HCT116 (cell line): Measurements from ENCODE around the gene MAP4K2. TPM values are rescaled to one million over a fixed set of nuclear protein-coding genes. Genes with fewer than 3 reads are reported as not detected.

Source experiments
- ATAC-seq: fragments of 200-7000 bp; cut with Tn5 transposase; 2 replicates; pipeline ENCODE4 v1.9.1; 2020; ENCODE audit warnings: mild to moderate bottlenecking, moderate library complexity
- BruUV-seq: library from RNA; stranded (reverse); fragments of 400-500 nt; replicated peaks from 2 replicates; lab custom pipeline; 2021; lab: Mats Ljungman, UMichigan
- CTCF ChIA-PET: fragments of 300-600 bp; sonication (Branson Sonifier 250); formaldehyde crosslinking; loops from one replicate; lab custom pipeline; 2021; ENCODE audit warnings: antibody characterized with exemption; lab: Charles Lee
- POLR2A ChIA-PET: fragments of 300-600, 350-600 bp; sonication (Branson Sonifier 250); formaldehyde crosslinking; loops from one replicate; lab custom pipeline; 2021; ENCODE audit warnings: antibody characterized with exemption; lab: Charles Lee
- RAD21 ChIA-PET, 2 experiments: fragments of 300-600 bp; sonication (Branson Sonifier 250); formaldehyde crosslinking; loops; one replicate each; lab custom pipeline; 2023; ENCODE audit warnings: low total read pairs in 2 of 2; ENCODE audit not compliant: uncharacterized antibody in 2 of 2, unreplicated experiment in 2 of 2, low non-redundant PET in 1 of 2; lab: Charles Lee
- DNase-seq: peaks from one replicate; pipeline ENCODE4 v3.0.0-alpha.2; 2010; ENCODE audit warnings: low read depth, low spot score
- H2AFZ ChIP-seq: fragments of 200-600 bp; shearing (Covaris generic), sonication (generic); 2 replicates; pipeline ENCODE4 v1.6.1; 2017; ENCODE audit warnings: low read depth, mixed run types, mixed read lengths, antibody characterized with exemption, low read length; ENCODE audit not compliant: poor library complexity, severe bottlenecking
- H3K27ac ChIP-seq: 2 replicates; pipeline ENCODE4 v1.5.1; 2012; ENCODE audit warnings: low read depth, low read length
- H3K27me3 ChIP-seq: fragments of 200-600 bp; sonication (generic); 2 replicates; pipeline ENCODE4 v1.6.1; 2016; ENCODE audit warnings: mixed run types, low read length, mixed read lengths; ENCODE audit not compliant: insufficient read depth
- H3K36me3 ChIP-seq, 2 experiments: fragments of 200-500 bp in 1 of 2; fragments of 200-600 bp in 1 of 2; sonication (Bioruptor generic) in 1 of 2; sonication (generic) in 1 of 2; 2 replicates each; pipeline versions ENCODE4 v1.5.1 to v1.6.1; 2014 to 2016; ENCODE audit warnings: low read length in 2 of 2, inconsistent platforms in 1 of 2, mixed read lengths in 1 of 2, mixed run types in 1 of 2; ENCODE audit not compliant: insufficient read depth in 2 of 2, control insufficient read depth in 1 of 2
- H3K4me1 ChIP-seq, 2 experiments: fragments of 200-600 bp in 1 of 2; sonication (generic) in 1 of 2; 2 replicates each; pipeline versions ENCODE4 v1.5.1 to v1.6.1; 2012 to 2017; ENCODE audit warnings: low read length in 2 of 2, inconsistent platforms in 1 of 2, mild to moderate bottlenecking in 1 of 2, mixed read lengths in 1 of 2, mixed run types in 1 of 2, moderate library complexity in 1 of 2; ENCODE audit not compliant: insufficient read depth in 2 of 2, control insufficient read depth in 1 of 2
- H3K4me2 ChIP-seq: fragments of 200-600 bp; sonication (generic); 2 replicates; pipeline ENCODE4 v1.6.1; 2017; ENCODE audit warnings: mixed run types, low read length, mixed read lengths
- H3K4me3 ChIP-seq, 2 experiments: fragments of 200-600 bp in 1 of 2; sonication (generic) in 1 of 2; replicated peaks in 1 of 2; 2 replicates each; pipeline ENCODE4 v1.5.1; 2011 to 2016; ENCODE audit warnings: low read length in 2 of 2, control low read depth in 1 of 2, low read depth in 1 of 2, mild to moderate bottlenecking in 1 of 2, mixed read lengths in 1 of 2, mixed run types in 1 of 2
- H3K79me2 ChIP-seq: fragments of 200-600 bp; sonication (generic); 2 replicates; pipeline ENCODE4 v1.6.1; 2017; ENCODE audit warnings: mild to moderate bottlenecking, mixed run types, low read length, moderate library complexity, mixed read lengths; ENCODE audit not compliant: insufficient read depth
- H3K9ac ChIP-seq: fragments of 200-600 bp; sonication (generic); 2 replicates; pipeline ENCODE4 v1.6.1; 2016; ENCODE audit warnings: low read length, mixed read lengths
- H3K9me2 ChIP-seq: fragments of 200-600 bp; sonication (generic), shearing (Covaris generic); 2 replicates; pipeline ENCODE4 v1.6.1; 2017; ENCODE audit warnings: mixed run types, mild to moderate bottlenecking, moderate library complexity; ENCODE audit not compliant: insufficient read depth
- H3K9me3 ChIP-seq, 2 experiments: fragments of 200-500 bp in 1 of 2; fragments of 200-600 bp in 1 of 2; sonication (Bioruptor generic) in 1 of 2; sonication (generic) in 1 of 2; 2 replicates each; pipeline ENCODE4 v1.6.1; 2014 to 2017; ENCODE audit warnings: low read length in 2 of 2, mixed read lengths in 2 of 2, inconsistent platforms in 1 of 2, low read depth in 1 of 2, mild to moderate bottlenecking in 1 of 2, mixed run types in 1 of 2, moderate library complexity in 1 of 2; ENCODE audit not compliant: control insufficient read depth in 1 of 2, insufficient read depth in 1 of 2
- H4K20me1 ChIP-seq: fragments of 200-600 bp; sonication (generic), shearing (Covaris generic); 2 replicates; pipeline ENCODE4 v1.6.1; 2017; ENCODE audit warnings: mixed run types, mild to moderate bottlenecking, moderate library complexity; ENCODE audit not compliant: insufficient read depth
- EZH2phosphoT487 ChIP-seq: fragments of 200-600 bp; IDR thresholded peaks from 2 replicates; pipeline ENCODE4 v1.6.1; 2018; ENCODE audit warnings: antibody characterized with exemption, borderline replicate concordance
- MAX ChIP-seq: IDR thresholded peaks from 2 replicates; pipeline ENCODE4 v1.6.1; 2012
- RAD21 ChIP-seq: IDR thresholded peaks from 2 replicates; pipeline ENCODE4 v1.6.1; 2012; ENCODE audit warnings: low read depth, mild to moderate bottlenecking
- SP1 ChIP-seq: IDR thresholded peaks from 2 replicates; pipeline ENCODE4 v1.6.1; 2012; ENCODE audit warnings: low read depth
- intact Hi-C: fragments of 100-400 bp; cut with micrococcal nuclease; formaldehyde crosslinking; loops from 2 replicates; pipeline ENCODE4 v1.10.0; 2022
- total RNA-seq: library from RNA; stranded (reverse); gene quantifications from one replicate; pipeline ENCODE4 v1.2.1, GENCODE V29; 2021; ENCODE audit not compliant: unreplicated experiment

MAP4K2 gene
- total RNA-seq, 1 experiment from 2014 or later, result 44.2 TPM

DNA sequence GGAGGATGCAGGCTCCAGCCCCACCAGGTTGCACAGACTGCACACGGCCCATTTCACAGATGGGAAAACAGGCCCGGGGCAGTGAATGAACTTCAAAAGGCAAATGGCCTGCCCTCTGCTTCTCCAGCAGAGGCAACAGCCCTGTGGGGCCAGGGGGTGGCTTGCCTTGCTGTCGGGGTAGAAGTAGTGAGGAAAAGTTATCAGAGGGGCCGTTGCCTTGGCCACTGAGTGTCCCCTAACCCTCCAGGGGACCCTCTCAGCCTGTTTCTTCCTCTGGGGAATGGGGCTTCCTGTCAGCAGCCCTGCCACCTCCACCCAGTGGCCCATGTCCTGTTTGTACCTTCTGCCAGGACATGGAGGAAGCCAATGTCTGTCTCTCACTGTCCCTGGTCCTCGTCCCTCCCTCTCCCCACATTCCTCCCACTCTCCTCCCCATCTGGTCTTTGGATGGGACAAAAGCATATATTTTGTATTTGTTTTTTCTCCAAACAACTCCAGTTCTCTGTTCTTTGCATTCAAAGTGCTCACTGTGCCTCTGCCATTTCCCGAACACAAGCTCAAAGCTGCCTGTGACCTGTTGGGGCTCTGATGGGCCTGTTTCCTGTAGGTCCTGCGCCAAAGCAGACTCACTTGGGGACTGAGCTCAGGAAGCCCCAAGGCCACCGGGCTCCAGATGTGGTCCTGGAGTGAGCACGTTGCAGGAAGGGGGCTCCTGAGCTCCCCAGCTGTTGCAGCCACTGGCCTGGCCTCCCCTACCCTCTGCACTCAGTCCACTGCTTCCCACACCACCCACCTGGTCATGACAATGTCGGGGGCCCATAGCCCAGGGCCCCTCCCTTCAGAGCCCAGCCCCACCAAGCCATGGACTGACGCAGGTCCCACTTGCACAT is 9.5 kb downstream of the MAP4K2 start:
- no peaks in the 10 kb centered on the region for H3K9me2 ChIP-seq
- no peak overlapping the region for H3K4me3 ChIP-seq
- POLR2A ChIA-PET, result no interaction called here
- CTCF ChIA-PET, result no interaction called here
- H3K27ac ChIP-seq, result no peak overlapping the region
- peaks cover 6 to 8% of the 10 kb centered on the region in 2 experiments; a peak in 3 of 4 replicates for H3K4me1 ChIP-seq
- H3K4me2 ChIP-seq, result no peak overlapping the region
- no peaks in the 10 kb centered on the region; a peak in 1 of 4 replicates for H3K36me3 ChIP-seq
- RAD21 ChIA-PET, result no interaction called here
- intact Hi-C loops, result no loop called here
- H2AFZ ChIP-seq, result no peak overlapping the region
- DNase-seq, result no peak
- no peak overlapping the region for H3K9ac ChIP-seq
- no peak for TF ChIP-seq SP1
- H3K9me3 ChIP-seq, result no peaks in the 10 kb centered on the region
- H3K27me3 ChIP-seq, result no peaks in the 10 kb centered on the region
- ATAC-seq, result no peak
- BruUV-seq, result no TSS peak
- H3K79me2 ChIP-seq, result no peaks in the 10 kb centered on the region
- no peaks in the 10 kb centered on the region for H4K20me1 ChIP-seq

GRCh38 chr11:64792482-64792881 is 10.5 kb downstream of the MAP4K2 start:
- no peaks in the 10 kb centered on the region; a peak in 1 of 4 replicates for H3K36me3 ChIP-seq

More at GRCh38 chr11:64792482-64792881, 10.5 kb downstream of the MAP4K2 start:
- ChIA-PET RAD21 (no interaction called here), CTCF (no interaction called here), POLR2A (no interaction called here)
- Histone ChIP-seq H3K27me3 (no peaks in the 10 kb centered on the region), H3K79me2 (no peaks in the 10 kb centered on the region), H3K27ac (no peak overlapping the region), H3K9me2 (no peaks in the 10 kb centered on the region), H4K20me1 (no peaks in the 10 kb centered on the region), H2AFZ (no peak overlapping the region), H3K4me3 (no peak overlapping the region), H3K9ac (no peak overlapping the region), H3K4me2 (no peak overlapping the region), H3K9me3 (no peaks in the 10 kb centered on the region), H3K4me1 (peaks cover 0 to 4% of the 10 kb centered on the region in 2 experiments; a peak in 3 of 4 replicates)
- intact Hi-C loops, result no loop called here
- ATAC-seq (no peak), DNase-seq (no peak)
- BruUV-seq, result no TSS peak
- no peak for TF ChIP-seq EZH2phosphoT487
- TF ChIP-seq MAX, result no peak
- no peak for TF ChIP-seq RAD21
